Osteoblast (primary cell): ENCODE results near the gene PXDN. TPM values are rescaled to one million over a fixed set of nuclear protein-coding genes. Genes with fewer than 3 reads are reported as not detected.

ENCODE experiments used
- DNase-seq: peaks from one replicate; pipeline ENCODE4 v3.0.0; 2011; ENCODE audit warnings: low spot score, mixed read lengths; ENCODE audit not compliant: insufficient read length; ENCODE audit errors: missing footprints
- H2AFZ ChIP-seq: 2 replicates; pipeline ENCODE4 v1.6.0; 2011; ENCODE audit warnings: mild to moderate bottlenecking, low read length
- H3K27ac ChIP-seq: 2 replicates; pipeline ENCODE4 v1.5.1; 2011; ENCODE audit warnings: mild to moderate bottlenecking, low read depth, low read length, moderate library complexity
- H3K27me3 ChIP-seq: 2 replicates; pipeline ENCODE4 v1.6.0; 2012; ENCODE audit warnings: mild to moderate bottlenecking, control low read depth, inconsistent platforms, low read length, moderate library complexity; ENCODE audit not compliant: insufficient read depth
- H3K36me3 ChIP-seq: 2 replicates; pipeline ENCODE4 v1.5.1; 2011; ENCODE audit warnings: mild to moderate bottlenecking, low read length, control low read depth, moderate library complexity; ENCODE audit not compliant: insufficient read depth
- H3K4me1 ChIP-seq: 2 replicates; pipeline ENCODE4 v1.5.1; 2011; ENCODE audit warnings: mild to moderate bottlenecking, low read length, control low read depth, moderate library complexity; ENCODE audit not compliant: insufficient read depth
- H3K4me2 ChIP-seq: 2 replicates; pipeline ENCODE4 v1.6.0; 2011; ENCODE audit warnings: mild to moderate bottlenecking, low read length; ENCODE audit not compliant: insufficient read depth
- H3K4me3 ChIP-seq: fragments of 200-600 bp; sonication (generic); 3 replicates; pipeline ENCODE4 v1.5.1; 2012; ENCODE audit warnings: mild to moderate bottlenecking, low read length, inconsistent platforms; ENCODE audit not compliant: insufficient read depth
- H3K79me2 ChIP-seq: 2 replicates; pipeline ENCODE4 v1.6.0; 2012; ENCODE audit warnings: mild to moderate bottlenecking, low read length, control low read depth, inconsistent platforms; ENCODE audit not compliant: insufficient read depth
- H3K9me3 ChIP-seq: 2 replicates; pipeline ENCODE4 v1.5.1; 2011; ENCODE audit warnings: low read depth, low read length, control low read depth
- H4K20me1 ChIP-seq: 2 replicates; pipeline ENCODE4 v1.6.0; 2012; ENCODE audit warnings: mild to moderate bottlenecking, low read length, control low read depth; ENCODE audit not compliant: insufficient read depth
- CTCF ChIP-seq: IDR thresholded peaks from 2 replicates; pipeline ENCODE4 v1.5.1; 2011; ENCODE audit warnings: mild to moderate bottlenecking, low read depth, low read length, moderate library complexity; ENCODE audit errors: extremely low read depth
- total RNA-seq: library from RNA; depleted of rRNA; stranded (reverse); fragments of >200 nt; gene quantifications from 2 replicates; pipeline ENCODE4 v1.2.3, GENCODE V29; 2012

Gene PXDN
- total RNA-seq, 1 donor = 307 TPM

- Histone ChIP-seq H3K4me2 (no peak overlapping the region), H3K27ac (no peak overlapping the region), H3K9me3 (no peaks in the 10 kb centered on the region)
These were observed 112.9 kb downstream of the PXDN start for GRCh38 chr2:1631292-1632001.

DNA sequence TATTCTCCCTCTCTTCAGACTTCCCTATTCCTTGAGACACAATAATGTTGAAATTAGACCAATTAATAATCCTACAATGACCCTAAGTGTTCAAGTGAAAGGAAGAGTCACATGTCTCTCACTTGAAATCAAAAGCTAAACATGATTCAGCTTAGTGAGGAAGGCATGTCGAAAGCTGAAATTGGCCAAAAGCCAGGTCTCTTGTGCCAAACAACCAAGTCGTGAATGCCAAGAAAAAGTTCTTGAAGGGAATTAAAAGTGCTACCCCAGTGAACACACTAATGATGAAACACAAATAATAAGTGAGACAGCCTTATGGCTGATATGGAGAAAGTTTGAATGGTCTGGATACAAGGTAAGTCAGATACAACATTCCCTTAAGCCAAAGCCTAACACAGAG is 115.4 kb downstream of the PXDN start:
- H3K27me3 ChIP-seq = peaks cover 12% of the 10 kb centered on the region
- TF ChIP-seq CTCF = no peak
- peaks cover 18% of the 10 kb centered on the region for H3K4me1 ChIP-seq
- no peak overlapping the region for H3K4me2 ChIP-seq
- no peak overlapping the region for H3K27ac ChIP-seq
- H3K36me3 ChIP-seq = peaks cover 22% of the 10 kb centered on the region
- H2AFZ ChIP-seq = no peak overlapping the region
- no peaks in the 10 kb centered on the region for H3K79me2 ChIP-seq
- no peak for DNase-seq
- H3K4me3 ChIP-seq = no peak overlapping the region
- H4K20me1 ChIP-seq = peaks cover under 1% of the 10 kb centered on the region
- H3K9me3 ChIP-seq = no peaks in the 10 kb centered on the region

More at GRCh38 chr2:1631292-1632001, 112.9 kb downstream of the PXDN start:
- H2AFZ ChIP-seq = no peak overlapping the region
- H3K4me1 ChIP-seq = peaks cover 11% of the 10 kb centered on the region
- H4K20me1 ChIP-seq = peaks cover 13% of the 10 kb centered on the region
- H3K27me3 ChIP-seq = no peaks in the 10 kb centered on the region
- DNase-seq = peak; percentile 66
- H3K36me3 ChIP-seq = peaks cover 42% of the 10 kb centered on the region
- TF ChIP-seq CTCF = no peak
- H3K4me3 ChIP-seq = no peak overlapping the region
- H3K79me2 ChIP-seq = no peaks in the 10 kb centered on the region

DNA sequence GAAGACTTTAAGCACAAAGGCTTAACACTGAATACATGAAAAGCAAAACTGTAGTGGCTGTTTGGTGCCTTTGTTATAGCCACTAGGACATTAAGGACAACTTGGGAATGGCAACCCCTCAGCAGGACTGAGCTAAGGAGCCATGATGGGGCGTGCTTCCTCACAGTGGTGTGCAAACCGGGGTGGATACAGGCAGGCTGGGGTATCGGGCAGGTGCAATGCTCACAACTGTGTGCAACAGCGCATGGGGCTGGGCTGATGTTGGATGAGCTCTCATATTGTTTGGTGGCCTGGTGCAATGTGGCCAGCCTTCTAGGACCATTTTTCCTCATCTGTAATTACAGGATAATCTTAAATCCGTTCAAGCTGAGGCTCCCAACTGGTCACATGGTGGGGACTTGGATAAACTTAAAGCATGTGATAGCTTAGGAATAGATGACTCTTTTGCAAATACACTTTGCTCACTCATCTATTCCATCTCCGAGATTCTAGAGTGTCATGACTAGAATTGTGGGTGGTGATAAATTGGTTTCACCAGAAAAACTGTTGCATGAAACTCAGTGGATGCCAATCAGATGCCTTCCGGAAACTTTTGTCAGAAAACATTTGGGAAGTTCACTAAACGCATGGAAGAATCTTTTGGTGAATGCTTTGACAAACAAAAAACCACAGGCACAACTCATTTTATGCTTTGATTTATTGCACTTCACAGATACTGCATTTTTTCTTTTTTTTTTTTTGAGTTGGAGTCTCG is 116.5 kb downstream of the PXDN start:
- H3K9me3 ChIP-seq = no peaks in the 10 kb centered on the region
- no peak for TF ChIP-seq CTCF
- peaks cover 12% of the 10 kb centered on the region for H3K36me3 ChIP-seq
- no peak overlapping the region for H2AFZ ChIP-seq
- H3K27ac ChIP-seq = no peak overlapping the region
- H3K4me2 ChIP-seq = no peak overlapping the region
- DNase-seq = peak; percentile 75
- no peaks in the 10 kb centered on the region for H3K79me2 ChIP-seq
- H3K4me3 ChIP-seq = no peak overlapping the region
- no peaks in the 10 kb centered on the region for H4K20me1 ChIP-seq
- peaks cover 18% of the 10 kb centered on the region for H3K4me1 ChIP-seq
- H3K27me3 ChIP-seq = peaks cover 15% of the 10 kb centered on the region

GRCh38 chr2:1626271-1626681 is 118.0 kb downstream of the PXDN start:
- no peaks in the 10 kb centered on the region for H4K20me1 ChIP-seq
- H2AFZ ChIP-seq = no peak overlapping the region
- H3K27me3 ChIP-seq = peaks cover 15% of the 10 kb centered on the region
- no peak overlapping the region for H3K4me3 ChIP-seq
- H3K4me2 ChIP-seq = no peak overlapping the region
- peaks cover 7% of the 10 kb centered on the region for H3K36me3 ChIP-seq
- TF ChIP-seq CTCF = no peak
- peak; percentile 34 for DNase-seq
- H3K9me3 ChIP-seq = no peaks in the 10 kb centered on the region
- H3K27ac ChIP-seq = no peak overlapping the region
- no peaks in the 10 kb centered on the region for H3K79me2 ChIP-seq
- peaks cover 7% of the 10 kb centered on the region for H3K4me1 ChIP-seq
